Pancreas (tissue), 10 donors: Measurements from ENCODE around the gene MSI1. TPM values are rescaled to one million over a fixed set of nuclear protein-coding genes. Genes with fewer than 3 reads are reported as not detected.
A peak's percentile ranks its signal among the peaks of the same experiment; 100 is the strongest.

Experiments used
- ATAC-seq, 4 donors: fragments of 200-7000 bp; cut with Tn5 transposase; one replicate each; pipeline versions ENCODE4 v1.8.0 to v1.9.1; 2020; ENCODE audit warnings: mild to moderate bottlenecking in 4 of 4, moderate library complexity in 4 of 4
- DNase-seq, 6 donors: peaks; one replicate each; pipeline ENCODE4 v3.0.0-alpha.2; 2020
- FAIRE-seq: peaks from 2 replicates; lab custom pipeline; 2012; peaks lifted over from hg19 to GRCh38; lab: Jason Lieb, UNC
- H3K27ac ChIP-seq, 4 donors: fragments of 200-600 bp; sonication (generic); 1 replicate in 3 of 4; 2 replicates in 1 of 4; pipeline versions ENCODE4 v1.5.0 to v1.8.0; 2020
- H3K27me3 ChIP-seq, 4 donors: fragments of 200-600 bp; one replicate each; pipeline ENCODE4 v1.8.0; 2021
- H3K36me3 ChIP-seq, 3 donors: fragments of 200-600 bp; sonication (generic) in 1 of 3; one replicate each; pipeline versions ENCODE4 v1.5.0 to v1.8.0; 2020 to 2021
- H3K4me1 ChIP-seq, 3 donors: fragments of 200-600 bp; one replicate each; pipeline ENCODE4 v1.8.0; 2021
- H3K4me3 ChIP-seq, 4 donors: fragments of 200-600 bp; sonication (generic) in 2 of 4; one replicate each; pipeline versions ENCODE4 v1.5.0 to v1.8.0; 2020 to 2021
- H3K9me3 ChIP-seq, 4 donors: fragments of 200-600 bp; one replicate each; pipeline ENCODE4 v1.8.0; 2021
- WGBS, 2 donors: extraction: QIAGEN DNeasy Blood & Tissue Kit; methylation state at CpG; one replicate each; pipeline ENCODE4 v1.1.7; 2013; 5-methylcytosine and 5-hydroxymethylcytosine counted together
- intact Hi-C, 3 donors: fragments of 100-400 bp; cut with DNase I; formaldehyde crosslinking; loops; one replicate each; pipeline versions ENCODE4 v1.11.1 to v1.14.2; 2022
- polyA plus RNA-seq, 2 donors: library from polyadenylated mRNA; stranded (reverse); fragments of 200-250 nt; gene quantifications; one replicate each; pipeline ENCODE4 v1.2.3, GENCODE V29; 2013
- total RNA-seq, 6 donors: library from RNA; stranded (reverse); fragmentation: NEBNext Ultra II Directional in 4 of 6; extraction: Animal tissue kit (Norgen Biotek cat#: 25700) in 4 of 6; gene quantifications; one replicate each; pipeline versions ENCODE4 v1.2.1 to v1.2.4, GENCODE V29; 2021 to 2023
- TF ChIP-seq, protein P1 (sequence below), 4 donors: fragments of 200-600 bp; sonication (generic) in 3 of 4; IDR thresholded peaks; one replicate each; pipeline versions ENCODE4 v1.5.0 to v1.8.0; 2021; ENCODE audit warnings: antibody characterized with exemption in 4 of 4
- donor health status: healthy with polysubstance abuse.
- donor health status: DM: no; HTN: no; CAD: no; lungs with moderate emphysema.
- donor health status: DM: no; HTN: no; CAD: no.
- donor health status: control.
- donor health status: control.
- donor health status: Bipolar disorder and iron deficiency.
- donor health status: DM: yes; HTN: yes; CAD: no.
- donor health status: DM: no; HTN: no; CAD: no.
- donor health status: DM: no; HTN: no; CAD: no.
- donor health status: DM: yes; HTN: yes; CAD: no.

Gene MSI1
- total and polyA plus RNA-seq, 8 donors, result 3.0 to 6.0 (median 4.4) TPM

DNA sequence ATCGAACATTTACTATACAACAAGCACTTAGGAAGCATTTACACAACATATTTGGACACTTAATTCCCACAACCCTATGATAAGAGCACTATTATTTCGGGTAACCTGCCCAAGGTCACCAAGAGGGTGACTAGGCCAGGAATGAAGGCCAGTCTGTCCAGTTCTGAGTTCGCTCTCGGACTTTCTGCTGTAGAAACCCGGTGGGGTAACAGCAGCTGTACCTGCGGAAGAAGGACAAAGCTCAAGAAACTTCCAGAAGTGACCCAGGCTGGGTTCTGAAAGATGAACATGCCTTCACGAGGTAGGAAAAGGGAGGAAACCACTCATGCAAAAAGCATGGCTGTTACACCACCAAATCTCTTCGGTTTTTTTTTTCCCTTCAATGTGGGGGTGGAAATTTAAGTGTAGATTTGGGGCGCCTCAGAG is 52.2 kb downstream of the MSI1 start:
- Histone ChIP-seq H3K36me3 (no peaks in the 10 kb centered on the region), H3K9me3 (no peaks in the 10 kb centered on the region), H3K27ac (peak overlapping the region; percentile 93 to 97 (median 95)), H3K4me1 (peaks cover 21 to 31% (median 23%) of the 10 kb centered on the region in 3 donors), H3K27me3 (no peaks in the 10 kb centered on the region), H3K4me3 (peak overlapping the region in 3 of 4 donors; percentile 36 to 50 (median 48))
- intact Hi-C loops, result no loop called here
- ATAC-seq, result peak; percentile 46 to 60 (median 58)
- DNase-seq, result peak in 4 of 6 donors; percentile 60 to 80 (median 78)
- no peak for FAIRE-seq
- 9% methylated on average over 9 of the region's 9 CpGs for WGBS, 2 donors
- TF ChIP-seq, protein P1, sequence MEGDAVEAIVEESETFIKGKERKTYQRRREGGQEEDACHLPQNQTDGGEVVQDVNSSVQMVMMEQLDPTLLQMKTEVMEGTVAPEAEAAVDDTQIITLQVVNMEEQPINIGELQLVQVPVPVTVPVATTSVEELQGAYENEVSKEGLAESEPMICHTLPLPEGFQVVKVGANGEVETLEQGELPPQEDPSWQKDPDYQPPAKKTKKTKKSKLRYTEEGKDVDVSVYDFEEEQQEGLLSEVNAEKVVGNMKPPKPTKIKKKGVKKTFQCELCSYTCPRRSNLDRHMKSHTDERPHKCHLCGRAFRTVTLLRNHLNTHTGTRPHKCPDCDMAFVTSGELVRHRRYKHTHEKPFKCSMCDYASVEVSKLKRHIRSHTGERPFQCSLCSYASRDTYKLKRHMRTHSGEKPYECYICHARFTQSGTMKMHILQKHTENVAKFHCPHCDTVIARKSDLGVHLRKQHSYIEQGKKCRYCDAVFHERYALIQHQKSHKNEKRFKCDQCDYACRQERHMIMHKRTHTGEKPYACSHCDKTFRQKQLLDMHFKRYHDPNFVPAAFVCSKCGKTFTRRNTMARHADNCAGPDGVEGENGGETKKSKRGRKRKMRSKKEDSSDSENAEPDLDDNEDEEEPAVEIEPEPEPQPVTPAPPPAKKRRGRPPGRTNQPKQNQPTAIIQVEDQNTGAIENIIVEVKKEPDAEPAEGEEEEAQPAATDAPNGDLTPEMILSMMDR (IDR thresholded peaks at IDR 0.05), result no peak

DNA sequence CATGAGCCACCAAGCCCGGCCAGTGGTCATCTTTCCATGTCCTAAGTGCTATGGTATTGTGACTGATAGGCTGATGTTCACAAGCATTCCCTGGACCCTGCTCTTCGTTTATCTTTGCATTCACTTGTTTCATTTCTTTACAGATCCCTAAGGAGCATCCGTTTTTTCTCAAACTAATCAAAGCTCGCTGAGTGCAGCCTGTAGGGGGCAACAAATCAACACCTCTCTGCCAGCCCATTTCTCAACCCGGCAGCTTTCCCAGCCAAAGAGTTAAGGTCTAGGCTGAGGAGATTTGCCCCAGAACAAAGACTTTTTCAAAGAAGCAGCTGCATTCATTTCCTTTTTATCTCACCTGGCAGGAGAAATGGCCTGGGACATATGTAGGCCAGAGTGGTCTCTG is 54.7 kb downstream of the MSI1 start:
- Histone ChIP-seq H3K27ac (no peak overlapping the region), H3K27me3 (no peaks in the 10 kb centered on the region), H3K36me3 (no peaks in the 10 kb centered on the region), H3K4me1 (peaks cover 9 to 18% (median 15%) of the 10 kb centered on the region in 3 donors), H3K4me3 (no peak overlapping the region), H3K9me3 (no peaks in the 10 kb centered on the region)
- ATAC-seq (no peak), DNase-seq (no peak), FAIRE-seq (no peak)
- WGBS, 2 donors, result 49 to 69% methylated on average over 5 of the region's 5 CpGs
- TF ChIP-seq, protein P1 (IDR thresholded peaks at IDR 0.05), result no peak
- intact Hi-C loops, result no loop called here

DNA sequence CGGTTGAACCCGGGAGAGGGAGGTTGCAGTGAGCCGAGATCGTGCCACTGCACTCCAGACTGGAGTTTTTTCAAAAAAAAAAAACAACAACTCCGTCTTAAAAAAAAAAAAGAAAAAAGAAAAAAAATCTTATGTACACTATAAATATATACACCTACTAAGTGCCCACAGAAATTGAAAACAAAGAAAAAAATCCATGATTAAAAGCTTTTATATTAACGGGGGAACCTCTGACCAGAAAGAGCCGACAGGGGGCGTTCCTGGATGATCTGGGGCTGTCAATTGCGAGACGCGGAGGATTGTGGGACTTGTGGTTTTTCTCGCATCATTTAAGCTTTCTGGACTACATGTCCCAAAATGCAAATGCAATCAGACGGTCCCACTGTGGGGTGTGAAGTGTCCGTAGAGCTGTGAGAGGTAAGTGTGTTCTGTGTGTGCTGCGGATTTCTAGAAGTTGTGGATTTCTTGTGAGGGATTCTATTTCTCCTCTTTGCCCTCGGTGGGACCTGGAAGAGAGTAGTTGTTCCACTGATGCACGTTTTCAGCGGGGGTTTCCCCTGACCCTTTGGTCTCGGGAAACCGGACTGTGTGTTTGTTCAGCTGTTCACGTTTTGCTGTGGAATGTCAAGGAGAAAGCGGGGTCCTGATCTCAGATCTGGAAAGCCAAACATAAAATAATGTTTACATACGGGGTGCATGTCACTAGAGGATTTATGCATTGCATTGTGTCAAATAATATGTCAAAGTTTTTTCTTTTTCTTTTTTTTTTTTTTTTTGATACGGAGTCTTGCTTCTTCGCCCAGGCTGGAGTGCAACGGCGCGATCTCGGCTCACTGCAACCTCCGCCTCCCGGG is 66.8 kb downstream of the MSI1 start, which contains the start of gene SIRT4:
Gene SIRT4, plus strand, starts transcription at position 360 of the 854 bp plus-strand sequence. CDS start 1,241 bp downstream, outside the sequence.
- Histone ChIP-seq H3K27ac (peak within 1 kb of the TSS; percentile 66 to 77 (median 75)), H3K27me3 (no peaks in the 10 kb centered on the region), H3K4me3 (peak within 1 kb of the TSS; percentile 9 to 48 (median 24)), H3K9me3 (no peaks in the 10 kb centered on the region), H3K36me3 (no peaks in the 10 kb centered on the region), H3K4me1 (peaks cover 0 to 15% (median 0%) of the 10 kb centered on the region in 3 donors)
- WGBS, 2 donors, result 3 to 5% methylated on average over 31 of the region's 31 CpGs
- TF ChIP-seq, protein P1 (IDR thresholded peaks at IDR 0.05), result peak; percentile 44 to 64 (median 60)
- FAIRE-seq (peak; percentile 97), DNase-seq (peak; percentile 83 to 92 (median 84)), ATAC-seq (peak; percentile 92 to 95 (median 94))
- intact Hi-C loops, result no loop called here

DNA sequence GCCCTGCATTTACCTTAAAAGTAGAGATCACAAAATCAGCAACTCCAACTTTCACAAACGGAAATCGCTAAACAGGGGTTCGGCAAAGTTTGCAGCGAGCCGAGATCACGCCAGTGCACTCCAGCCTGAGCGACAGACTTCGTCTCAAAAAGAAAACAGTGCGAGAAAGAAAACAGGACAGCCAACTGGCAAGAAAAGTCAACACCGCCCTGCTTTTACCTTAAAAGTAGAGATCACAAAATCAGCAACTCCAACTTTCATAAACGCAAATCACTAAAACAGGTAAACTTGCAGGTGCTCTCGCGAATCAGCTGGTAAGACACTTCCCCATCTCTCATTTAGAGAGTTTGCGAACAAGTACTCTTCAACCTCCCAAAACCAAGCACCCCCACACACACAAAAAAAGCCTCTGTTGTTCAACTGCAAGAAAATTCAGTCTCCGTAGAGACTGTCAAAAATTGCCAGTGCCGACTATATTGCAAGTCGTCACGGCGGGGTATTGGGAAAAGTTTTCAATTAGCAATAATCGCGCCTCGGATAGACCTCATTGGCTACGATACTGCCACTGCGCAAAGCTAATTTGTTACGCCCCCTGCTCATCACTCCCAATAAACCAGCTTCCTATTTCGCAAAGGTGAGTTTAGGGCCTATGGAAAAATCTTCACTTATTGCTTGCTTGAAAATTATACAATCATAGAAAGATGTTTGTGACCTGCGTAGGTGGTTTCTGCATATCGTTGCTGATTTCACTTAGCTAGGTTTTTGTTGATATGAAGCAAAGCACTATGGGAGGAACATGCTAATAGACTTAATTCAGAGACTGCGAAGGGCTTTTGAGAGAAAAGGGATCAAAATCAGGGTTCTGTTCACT is 76.1 kb downstream of the MSI1 start, which contains the start of gene RNU4-1:
Gene RNU4-1, minus strand, starts transcription at position 577 of the 871 bp plus-strand sequence.
- ATAC-seq (peak; percentile 57 to 74 (median 66)), DNase-seq (peak in 5 of 6 donors; percentile 58 to 82 (median 72)), FAIRE-seq (peak; percentile 93)
- intact Hi-C loops, result no loop called here
- 0% methylated on average over 29 of the region's 29 CpGs for WGBS, 2 donors
- Histone ChIP-seq H3K9me3 (no peaks in the 10 kb centered on the region), H3K27me3 (no peaks in the 10 kb centered on the region), H3K4me3 (peak within 1 kb of the TSS; percentile 33 to 59 (median 43)), H3K36me3 (no peaks in the 10 kb centered on the region), H3K27ac (peak within 1 kb of the TSS; percentile 98 to 99 (median 98)), H3K4me1 (peaks cover 0 to 5% (median 0%) of the 10 kb centered on the region in 3 donors)
- TF ChIP-seq, protein P1 (IDR thresholded peaks at IDR 0.05), result no peak
